Astrocyte (in vitro differentiated cells and primary cell): ENCODE measurements around the gene CCDC57. TPM values are rescaled to one million over a fixed set of nuclear protein-coding genes. Genes with fewer than 3 reads are reported as not detected.

Experiments used
- DNase-seq: peaks from one replicate; pipeline ENCODE4 v3.0.0-alpha.2; 2010; ENCODE audit warnings: low read depth
- FAIRE-seq: peaks from 2 replicates; lab custom pipeline; 2011; peaks lifted over from hg19 to GRCh38; lab: Jason Lieb, UNC
- H2AFZ ChIP-seq: 2 replicates; pipeline ENCODE4 v1.6.0; 2012; ENCODE audit warnings: low read depth, low read length, inconsistent platforms
- H3K27ac ChIP-seq: 2 replicates; pipeline ENCODE4 v1.5.1; 2011; ENCODE audit warnings: low read depth, low read length, inconsistent platforms
- H3K27me3 ChIP-seq: 2 replicates; pipeline ENCODE4 v1.6.0; 2011; ENCODE audit warnings: low read length, inconsistent platforms; ENCODE audit not compliant: insufficient read depth
- H3K36me3 ChIP-seq: 2 replicates; pipeline ENCODE4 v1.5.1; 2011; ENCODE audit warnings: low read length, inconsistent platforms; ENCODE audit not compliant: insufficient read depth
- H3K4me1 ChIP-seq: 2 replicates; pipeline ENCODE4 v1.5.1; 2011; ENCODE audit warnings: low read length, inconsistent platforms; ENCODE audit not compliant: insufficient read depth
- H3K4me2 ChIP-seq: 2 replicates; pipeline ENCODE4 v1.6.0; 2012; ENCODE audit warnings: low read length, inconsistent platforms
- H3K4me3 ChIP-seq: 2 replicates; pipeline ENCODE4 v1.5.1; 2011; ENCODE audit warnings: low read depth, mild to moderate bottlenecking, low read length, inconsistent platforms; ENCODE audit not compliant: insufficient read depth
- H3K79me2 ChIP-seq: 2 replicates; pipeline ENCODE4 v1.6.0; 2012; ENCODE audit warnings: mild to moderate bottlenecking, low read length, inconsistent platforms; ENCODE audit not compliant: insufficient read depth
- H3K9ac ChIP-seq: 2 replicates; pipeline ENCODE4 v1.6.0; 2012; ENCODE audit warnings: mild to moderate bottlenecking, low read length, inconsistent platforms
- H3K9me3 ChIP-seq: 2 replicates; pipeline ENCODE4 v1.5.1; 2012; ENCODE audit warnings: low read depth, mild to moderate bottlenecking, low read length, inconsistent platforms; ENCODE audit not compliant: insufficient read depth
- H4K20me1 ChIP-seq: 2 replicates; pipeline ENCODE4 v1.6.0; 2012; ENCODE audit warnings: low read length, inconsistent platforms; ENCODE audit not compliant: insufficient read depth
- H3K27ac Mint-ChIP-seq: one replicate; pipeline ENCODE4 v1.8.0; 2021; ENCODE audit warnings: mild to moderate bottlenecking, mixed read lengths; ENCODE audit not compliant: unreplicated experiment
- H3K27me3 Mint-ChIP-seq: one replicate; pipeline ENCODE4 v1.8.0; 2021; ENCODE audit warnings: low read depth, mixed read lengths; ENCODE audit not compliant: unreplicated experiment
- H3K36me3 Mint-ChIP-seq: one replicate; pipeline ENCODE4 v1.8.0; 2021; ENCODE audit warnings: low read depth, mixed read lengths; ENCODE audit not compliant: unreplicated experiment
- H3K4me1 Mint-ChIP-seq: one replicate; pipeline ENCODE4 v1.8.0; 2021; ENCODE audit warnings: low read depth, mixed read lengths; ENCODE audit not compliant: unreplicated experiment
- H3K4me3 Mint-ChIP-seq: one replicate; pipeline ENCODE4 v1.8.0; 2021; ENCODE audit warnings: mild to moderate bottlenecking, moderate library complexity, mixed read lengths; ENCODE audit not compliant: unreplicated experiment
- H3K9me3 Mint-ChIP-seq: one replicate; pipeline ENCODE4 v1.8.0; 2021; ENCODE audit warnings: mild to moderate bottlenecking, mixed read lengths; ENCODE audit not compliant: unreplicated experiment
- CTCF ChIP-seq: IDR thresholded peaks from 2 replicates; pipeline ENCODE4 v1.5.1; 2011; ENCODE audit warnings: low read depth, mild to moderate bottlenecking, inconsistent platforms, low read length, moderate library complexity; ENCODE audit not compliant: insufficient read depth
- EZH2 ChIP-seq: IDR thresholded peaks from 2 replicates; pipeline ENCODE4 v1.6.1; 2012; ENCODE audit warnings: mild to moderate bottlenecking, low read length, inconsistent platforms; ENCODE audit not compliant: insufficient read depth
- total RNA-seq: library from RNA; stranded (reverse); gene quantifications from 2 replicates; pipeline ENCODE4 v1.2.1, GENCODE V29; 2021

Gene CCDC57
- total RNA-seq, 1 donor from 2014 or later: 20.4 TPM

DNA sequence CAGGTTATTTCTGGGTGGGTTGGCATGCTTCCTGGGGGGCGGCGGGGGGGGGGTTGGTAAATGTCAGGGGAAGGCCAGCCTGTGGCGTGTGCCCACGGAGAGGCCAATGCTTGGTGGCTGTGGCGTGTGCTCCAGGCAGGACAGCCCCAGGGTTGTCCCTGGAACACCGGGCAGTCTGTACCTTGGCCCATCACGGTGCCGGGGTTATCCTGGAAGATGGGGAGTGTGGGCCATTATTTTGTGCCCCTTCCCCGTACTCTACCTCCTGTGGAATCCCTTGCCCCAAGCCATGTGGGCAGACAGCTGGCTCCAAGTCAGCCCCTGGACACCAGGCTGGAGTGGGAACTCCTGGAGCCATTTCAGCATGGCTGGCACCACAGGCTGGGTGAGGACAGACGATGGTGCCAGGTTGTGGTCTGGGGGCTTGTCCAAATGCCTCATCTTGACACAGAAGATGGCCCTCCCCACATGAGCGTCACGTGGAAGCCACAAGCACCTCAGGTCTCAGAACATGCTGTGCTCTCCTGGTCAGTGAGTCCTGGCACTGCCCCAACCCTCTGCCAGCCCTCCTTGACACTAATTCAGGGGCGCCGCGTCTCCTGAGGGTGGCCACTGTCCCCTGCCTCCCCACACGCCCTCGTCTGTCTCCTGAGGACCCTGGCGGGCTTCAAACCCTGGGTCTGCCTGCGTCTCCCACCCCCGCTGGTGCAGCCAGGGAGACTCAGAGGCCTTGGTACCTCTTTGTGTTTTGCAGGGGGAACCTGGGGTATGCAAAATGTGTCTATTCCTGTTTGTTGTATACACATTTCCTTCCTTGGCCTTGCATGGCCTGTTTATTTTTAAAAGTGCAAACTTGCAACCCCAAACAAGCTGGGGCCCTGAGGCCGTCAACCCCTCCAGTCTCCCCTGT lies 20.5 kb upstream of the CCDC57 start:
- peaks cover 75% of the 10 kb centered on the region for H3K79me2 ChIP-seq
- no peak for FAIRE-seq
- TF ChIP-seq CTCF (no peak), EZH2 (no peak)
- H4K20me1 ChIP-seq: peaks cover 70% of the 10 kb centered on the region
- H3K36me3 ChIP-seq: no peaks in the 10 kb centered on the region
- no peak overlapping the region for H3K27ac Mint-ChIP-seq
- no peaks in the 10 kb centered on the region for H3K9me3 ChIP-seq
- no peaks in the 10 kb centered on the region for H3K27me3 ChIP-seq
- H3K4me3 ChIP-seq: no peak overlapping the region
- H3K4me1 ChIP-seq: peaks cover 50% of the 10 kb centered on the region
- H2AFZ ChIP-seq: no peak overlapping the region
- peaks cover 4% of the 10 kb centered on the region for H3K4me1 Mint-ChIP-seq
- no peak overlapping the region for H3K4me3 Mint-ChIP-seq
- H3K27me3 Mint-ChIP-seq: no peaks in the 10 kb centered on the region
- H3K4me2 ChIP-seq: no peak overlapping the region
- no peak overlapping the region for H3K9ac ChIP-seq
- no peak overlapping the region for H3K27ac ChIP-seq
- DNase-seq: no peak
- H3K9me3 Mint-ChIP-seq: no peaks in the 10 kb centered on the region
- no peaks in the 10 kb centered on the region for H3K36me3 Mint-ChIP-seq

- TF ChIP-seq CTCF (no peak), EZH2 (no peak)
- Mint-ChIP-seq H3K27me3 (no peaks in the 10 kb centered on the region), H3K4me3 (peak overlapping the region; percentile 70), H3K36me3 (no peaks in the 10 kb centered on the region), H3K4me1 (peaks cover 4% of the 10 kb centered on the region), H3K9me3 (no peaks in the 10 kb centered on the region), H3K27ac (no peak overlapping the region)
- Histone ChIP-seq H2AFZ (no peak overlapping the region), H3K9ac (peak overlapping the region; percentile 55), H3K9me3 (no peaks in the 10 kb centered on the region), H3K4me1 (peaks cover 49% of the 10 kb centered on the region), H3K4me3 (peak overlapping the region; percentile 68), H3K4me2 (peak overlapping the region; percentile 88), H4K20me1 (peaks cover 63% of the 10 kb centered on the region), H3K79me2 (peaks cover 75% of the 10 kb centered on the region), H3K36me3 (no peaks in the 10 kb centered on the region), H3K27me3 (no peaks in the 10 kb centered on the region), H3K27ac (no peak overlapping the region)
- FAIRE-seq: no peak
- DNase-seq: no peak
Measured at GRCh38 chr17:82232322-82232820, 19.7 kb upstream of the CCDC57 start.
